Common myeloid progenitor, CD34-positive (primary cell): ENCODE data around the gene CRY1.
"Not testable (repeated sequence)": the region's sequence is repeated elsewhere in the genome, so short reads cannot be mapped to it uniquely, and the experiment has no call there.

Experiments used
- CTCF ChIA-PET: fragments of 350-600 bp; sonication (Branson Sonifier 250); formaldehyde crosslinking; loops from one replicate; lab custom pipeline; 2021; ENCODE audit warnings: antibody characterized with exemption; lab: Charles Lee
- POLR2A ChIA-PET: fragments of 350-600 bp; sonication (Branson Sonifier 250); formaldehyde crosslinking; loops from one replicate; lab custom pipeline; 2021; ENCODE audit warnings: antibody characterized with exemption; lab: Charles Lee
- DNase-seq, 3 donors: peaks; one replicate each; pipeline versions ENCODE4 v3.0.0 to v3.0.0-alpha.2; 2013
- H3K27ac ChIP-seq, 2 experiments: 1 replicate in 1 of 2; 2 replicates in 1 of 2; pipeline ENCODE4 v1.7.0; 2013; ENCODE audit warnings: inconsistent platforms in 2 of 2, low read length in 2 of 2, mild to moderate bottlenecking in 2 of 2, low read depth in 1 of 2, moderate library complexity in 1 of 2; ENCODE audit not compliant: severe bottlenecking in 2 of 2, insufficient read depth in 1 of 2, poor library complexity in 1 of 2
- H3K27me3 ChIP-seq, 5 experiments: replicated peaks in 2 of 5; 1 replicate in 3 of 5; 2 replicates in 2 of 5; pipeline versions ENCODE4 v1.6.1 to v1.7.0; 2013; ENCODE audit warnings: low read length in 4 of 5, mild to moderate bottlenecking in 2 of 5, moderate library complexity in 2 of 5, inconsistent platforms in 1 of 5; ENCODE audit not compliant: insufficient read depth in 5 of 5, control insufficient read depth in 4 of 5
- H3K36me3 ChIP-seq, 4 experiments: 1 replicate in 2 of 4; 2 replicates in 2 of 4; pipeline versions ENCODE4 v1.6.1 to v1.7.0; 2013; ENCODE audit warnings: low read length in 3 of 4, control low read depth in 1 of 4, mild to moderate bottlenecking in 1 of 4; ENCODE audit not compliant: control insufficient read depth in 4 of 4, insufficient read depth in 4 of 4
- H3K4me1 ChIP-seq, 4 experiments: 1 replicate in 3 of 4; 2 replicates in 1 of 4; pipeline versions ENCODE4 v1.6.1 to v1.7.1; 2013; ENCODE audit warnings: low read length in 3 of 4, mild to moderate bottlenecking in 3 of 4, control low read depth in 1 of 4, inconsistent platforms in 1 of 4, moderate library complexity in 1 of 4; ENCODE audit not compliant: control insufficient read depth in 4 of 4, insufficient read depth in 4 of 4; ENCODE audit errors: control extremely low read depth in 1 of 4
- H3K4me3 ChIP-seq, 7 experiments: 1 replicate in 4 of 7; 2 replicates in 3 of 7; pipeline versions ENCODE4 v1.5.1 to v1.7.0; 2013; ENCODE audit warnings: mild to moderate bottlenecking in 7 of 7, low read length in 6 of 7, moderate library complexity in 6 of 7, inconsistent platforms in 2 of 7, low read depth in 2 of 7, control low read depth in 1 of 7; ENCODE audit not compliant: insufficient read depth in 4 of 7, control insufficient read depth in 1 of 7; ENCODE audit errors: extremely low read depth in 1 of 7
- H3K9me3 ChIP-seq, 5 experiments: 1 replicate in 4 of 5; 2 replicates in 1 of 5; pipeline versions ENCODE4 v1.6.1 to v1.7.1; 2013; ENCODE audit warnings: low read length in 4 of 5, mild to moderate bottlenecking in 2 of 5, inconsistent platforms in 1 of 5, low read depth in 1 of 5, moderate library complexity in 1 of 5; ENCODE audit not compliant: control insufficient read depth in 4 of 5, insufficient read depth in 2 of 5; ENCODE audit errors: control extremely low read depth in 1 of 5
- WGBS: methylation state at CpG from one replicate; pipeline ENCODE4 v1.1.5; 2013; ENCODE audit not compliant: insufficient coverage; 5-methylcytosine and 5-hydroxymethylcytosine counted together

The CRY1 gene

DNA sequence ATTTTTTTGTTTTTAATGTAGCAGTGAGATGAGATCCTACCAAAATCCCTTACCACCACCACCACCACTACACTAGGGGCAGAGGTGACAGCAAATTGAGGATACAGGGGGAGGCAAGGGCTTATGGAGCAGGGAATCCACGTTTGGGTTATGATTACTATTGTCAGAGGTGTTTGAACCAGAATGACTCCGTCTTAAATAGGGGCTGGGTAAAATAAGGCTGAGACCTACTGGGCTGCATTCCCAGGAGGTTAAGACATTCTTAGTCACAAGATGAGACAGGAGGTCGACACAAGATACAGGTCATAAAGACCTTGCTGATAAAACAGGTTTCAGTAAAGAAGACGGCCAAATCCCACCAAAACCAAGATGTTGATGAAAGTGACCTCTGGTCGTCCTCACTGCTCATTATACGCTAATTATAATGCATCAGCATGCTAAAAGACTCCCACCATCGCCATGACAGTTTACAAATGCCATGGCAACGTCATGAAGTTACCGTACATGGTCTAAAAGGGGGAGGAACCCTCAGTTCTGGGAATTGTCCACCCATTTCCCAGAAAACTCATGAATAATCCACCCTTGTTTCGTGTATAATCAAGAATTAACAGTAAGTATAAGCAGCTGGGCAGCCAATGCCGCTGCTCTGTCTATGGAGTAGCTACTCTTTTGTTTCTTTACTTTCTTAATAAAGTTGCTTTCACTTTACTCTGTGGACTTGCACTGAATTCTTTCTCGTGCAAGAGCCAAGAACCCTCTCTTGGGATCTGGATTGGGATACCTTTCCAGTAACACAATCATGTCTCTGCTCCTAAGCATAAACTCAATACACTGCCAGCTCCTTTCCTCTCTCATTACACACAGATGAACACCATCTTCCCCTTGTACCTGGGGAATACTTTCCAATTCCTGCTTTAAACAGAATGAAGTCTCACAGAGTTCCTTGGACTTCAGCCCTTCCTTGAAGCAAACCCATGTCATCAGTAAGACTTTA lies 16.7 kb upstream of the CRY1 start:
- 96% methylated on average over 11 of the region's 12 CpGs for WGBS
- POLR2A ChIA-PET: no interaction called here
- H3K36me3 ChIP-seq: no peaks in the 10 kb centered on the region
- CTCF ChIA-PET: no interaction called here
- no peaks in the 10 kb centered on the region for H3K9me3 ChIP-seq
- H3K4me1 ChIP-seq: no peaks in the 10 kb centered on the region
- H3K4me3 ChIP-seq: no peak overlapping the region
- no peak overlapping the region for H3K27ac ChIP-seq
- peaks cover 0 to 4% (median 0%) of the 10 kb centered on the region in 5 experiments for H3K27me3 ChIP-seq
- DNase-seq: no peak

- CTCF ChIA-PET: no interaction called here
- DNase-seq: no peak
- H3K4me1 ChIP-seq: no peaks in the 10 kb centered on the region
- no peak overlapping the region for H3K4me3 ChIP-seq
- H3K36me3 ChIP-seq: no peaks in the 10 kb centered on the region
- no peaks in the 10 kb centered on the region for H3K9me3 ChIP-seq
- WGBS: 92% methylated on average over 2 of the region's 8 CpGs
- POLR2A ChIA-PET: no interaction called here
- no peak overlapping the region for H3K27ac ChIP-seq
- H3K27me3 ChIP-seq: peaks cover 0 to 4% (median 0%) of the 10 kb centered on the region in 5 experiments
Observed at GRCh38 chr12:107108995-107109508, 15.7 kb upstream of the CRY1 start.

DNA sequence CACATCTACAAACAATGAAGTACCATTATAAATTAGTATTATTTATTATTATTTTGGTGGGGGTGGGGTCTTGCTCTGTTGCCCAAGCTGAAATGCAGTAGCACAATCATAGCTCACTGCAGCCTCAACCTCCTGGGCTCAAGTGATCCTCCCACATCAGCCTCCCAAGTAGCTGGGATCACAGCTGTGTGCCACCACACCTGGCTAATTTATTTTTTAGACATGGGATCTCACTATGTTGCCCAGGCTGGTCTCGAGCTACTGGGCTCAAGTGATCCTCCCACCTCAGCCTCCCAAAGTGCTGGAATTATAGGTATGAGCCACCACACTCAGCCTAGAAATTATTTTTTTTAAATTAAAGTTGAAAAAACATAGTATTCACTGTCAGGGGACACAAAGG lies 15.0 kb upstream of the CRY1 start:
- POLR2A ChIA-PET, CTCF ChIA-PET, H3K27me3 ChIP-seq, DNase-seq, H3K36me3 ChIP-seq, H3K4me3 ChIP-seq, H3K27ac ChIP-seq, H3K4me1 ChIP-seq, H3K9me3 ChIP-seq: not testable (repeated sequence)
- no CpG with 5 or more reads among the region's 1 CpG for WGBS

GRCh38 chr12:107107381-107107780 lies 14.0 kb upstream of the CRY1 start:
- Histone ChIP-seq H3K4me3 (no peak overlapping the region), H3K27me3 (peaks cover 0 to 2% (median 0%) of the 10 kb centered on the region in 5 experiments), H3K27ac (no peak overlapping the region), H3K36me3 (no peaks in the 10 kb centered on the region), H3K4me1 (no peaks in the 10 kb centered on the region), H3K9me3 (no peaks in the 10 kb centered on the region)
- ChIA-PET CTCF (no interaction called here), POLR2A (no interaction called here)
- DNase-seq: no peak
- 73% methylated on average over 3 of the region's 4 CpGs for WGBS

- Histone ChIP-seq H3K36me3 (no peaks in the 10 kb centered on the region), H3K9me3 (no peaks in the 10 kb centered on the region), H3K4me1 (no peaks in the 10 kb centered on the region), H3K27ac (no peak overlapping the region), H3K27me3 (peaks cover 0 to 3% (median 0%) of the 10 kb centered on the region in 5 experiments), H3K4me3 (no peak overlapping the region)
- ChIA-PET POLR2A (no interaction called here), CTCF (interaction anchor here (1.1 to 4.0 kb wide), 2 partner anchors 15 to 27 kb away, joined by 3 to 47 read pairs; partner anchors contain the start of gene CRY1)
- no peak for DNase-seq
- 95% methylated on average over 4 of the region's 5 CpGs for WGBS
Observed at GRCh38 chr12:107106241-107107025, 13.1 kb upstream of the CRY1 start.

GRCh38 chr12:107105410-107105703 lies 12.0 kb upstream of the CRY1 start:
- 83% methylated on average over 1 of the region's 1 CpG for WGBS
- POLR2A ChIA-PET: no interaction called here
- Histone ChIP-seq H3K27ac (no peak overlapping the region), H3K27me3 (peaks cover 0 to 6% (median 0%) of the 10 kb centered on the region in 5 experiments), H3K36me3 (no peaks in the 10 kb centered on the region), H3K9me3 (no peaks in the 10 kb centered on the region), H3K4me3 (no peak overlapping the region), H3K4me1 (no peaks in the 10 kb centered on the region)
- CTCF ChIA-PET: interaction anchor here (0.7 to 4.0 kb wide), 8 partner anchors 9 to 534 kb away, joined by 3 to 47 read pairs (median 4); partner anchors contain the start of gene CRY1
- peak in 1 of 3 donors; percentile 28 for DNase-seq
